Upper lobe of left lung (tissue), 4 donors: ENCODE data around the gene NME8.

ENCODE experiments used
- POLR2A ChIP-seq, 4 donors: fragments of 450-650 bp; IDR thresholded peaks; one replicate each; pipeline ENCODE4 v1.5.1; 2016 to 2017; ENCODE audit warnings: antibody characterized with exemption in 4 of 4, mild to moderate bottlenecking in 2 of 4
- TF ChIP-seq, protein P1 (sequence below), 6 experiments: fragments of 450-650 bp in 4 of 6; fragments of 200-600 bp in 2 of 6; sonication (generic) in 2 of 6; IDR thresholded peaks; one replicate each; pipeline ENCODE4 v1.5.1; 2016 to 2019; ENCODE audit warnings: antibody characterized with exemption in 6 of 6

DNA sequence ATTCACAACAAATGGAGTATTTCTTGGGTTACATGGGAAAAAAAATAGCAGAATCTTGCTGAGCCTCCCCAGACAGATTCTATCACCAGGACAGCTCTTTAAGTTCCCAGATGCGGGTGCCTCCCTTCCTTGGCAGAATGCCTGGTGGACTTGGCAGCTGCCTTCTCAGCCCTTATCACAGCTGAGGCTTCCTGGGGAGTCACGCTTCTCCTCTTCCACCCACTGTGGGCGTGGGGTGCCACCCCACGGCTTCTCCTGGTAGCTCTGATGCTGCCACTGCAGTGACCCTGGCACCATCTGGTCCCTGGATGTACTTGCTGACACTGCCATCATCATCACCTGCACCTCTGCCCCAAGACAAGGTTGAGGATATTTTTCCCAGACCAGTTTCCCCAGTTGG lies 16.2 kb upstream of the NME8 start:
- TF ChIP-seq, protein P1, sequence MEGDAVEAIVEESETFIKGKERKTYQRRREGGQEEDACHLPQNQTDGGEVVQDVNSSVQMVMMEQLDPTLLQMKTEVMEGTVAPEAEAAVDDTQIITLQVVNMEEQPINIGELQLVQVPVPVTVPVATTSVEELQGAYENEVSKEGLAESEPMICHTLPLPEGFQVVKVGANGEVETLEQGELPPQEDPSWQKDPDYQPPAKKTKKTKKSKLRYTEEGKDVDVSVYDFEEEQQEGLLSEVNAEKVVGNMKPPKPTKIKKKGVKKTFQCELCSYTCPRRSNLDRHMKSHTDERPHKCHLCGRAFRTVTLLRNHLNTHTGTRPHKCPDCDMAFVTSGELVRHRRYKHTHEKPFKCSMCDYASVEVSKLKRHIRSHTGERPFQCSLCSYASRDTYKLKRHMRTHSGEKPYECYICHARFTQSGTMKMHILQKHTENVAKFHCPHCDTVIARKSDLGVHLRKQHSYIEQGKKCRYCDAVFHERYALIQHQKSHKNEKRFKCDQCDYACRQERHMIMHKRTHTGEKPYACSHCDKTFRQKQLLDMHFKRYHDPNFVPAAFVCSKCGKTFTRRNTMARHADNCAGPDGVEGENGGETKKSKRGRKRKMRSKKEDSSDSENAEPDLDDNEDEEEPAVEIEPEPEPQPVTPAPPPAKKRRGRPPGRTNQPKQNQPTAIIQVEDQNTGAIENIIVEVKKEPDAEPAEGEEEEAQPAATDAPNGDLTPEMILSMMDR (IDR thresholded peaks at IDR 0.05), result peak in 5 of 6 experiments; percentile 36 to 63 (median 53)
- no peak for TF ChIP-seq POLR2A (IDR thresholded peaks at IDR 0.05)
